ENCODE measurements around the gene TMEM54. TPM values are rescaled to one million over a fixed set of nuclear protein-coding genes. Genes with fewer than 3 reads are reported as not detected.

Gene TMEM54
- total RNA-seq, 1 donor from 2014 or later: 0.49 TPM

GRCh38 chr1:32887623-32888022, 13.6 kb downstream of the TMEM54 start:
- H3K27ac Mint-ChIP-seq (ENCODE audit: unreplicated experiment): peak overlapping the region; percentile 32
- H3K36me3 Mint-ChIP-seq (ENCODE audit: low read depth, unreplicated experiment): peaks cover 8% of the 10 kb centered on the region
- peaks cover 19% of the 10 kb centered on the region for H3K27me3 Mint-ChIP-seq (ENCODE audit: unreplicated experiment)
- peaks cover 7% of the 10 kb centered on the region for H3K4me1 Mint-ChIP-seq (ENCODE audit: unreplicated experiment)
- no peak for DNase-seq (ENCODE audit: low spot score)
- peak overlapping the region; percentile 4 for H3K4me3 Mint-ChIP-seq (ENCODE audit: unreplicated experiment)
- H3K9me3 Mint-ChIP-seq (ENCODE audit: unreplicated experiment): no peaks in the 10 kb centered on the region
- TF ChIP-seq CTCF (IDR thresholded peaks at IDR 0.05; ENCODE audit: unreplicated experiment): no peak

GRCh38 chr1:32886828-32887414, 14.3 kb downstream of the TMEM54 start:
- no peak overlapping the region for H3K27ac Mint-ChIP-seq (ENCODE audit: unreplicated experiment)
- peaks cover under 1% of the 10 kb centered on the region for H3K4me1 Mint-ChIP-seq (ENCODE audit: unreplicated experiment)
- no peak overlapping the region for H3K4me3 Mint-ChIP-seq (ENCODE audit: unreplicated experiment)
- peaks cover 2% of the 10 kb centered on the region for H3K36me3 Mint-ChIP-seq (ENCODE audit: low read depth, unreplicated experiment)
- H3K9me3 Mint-ChIP-seq (ENCODE audit: unreplicated experiment): no peaks in the 10 kb centered on the region
- DNase-seq (ENCODE audit: low spot score): no peak
- H3K27me3 Mint-ChIP-seq (ENCODE audit: unreplicated experiment): peaks cover 12% of the 10 kb centered on the region
- TF ChIP-seq CTCF (IDR thresholded peaks at IDR 0.05; ENCODE audit: unreplicated experiment): no peak

GRCh38 chr1:32886004-32886827, 15.0 kb downstream of the TMEM54 start, which contains the start of gene HPCA:
Gene HPCA, plus strand, starts transcription at chr1:32886491. Its CDS starts 2,408 bp downstream, at chr1:32888899.
- peak; percentile 65 for TF ChIP-seq CTCF (IDR thresholded peaks at IDR 0.05; ENCODE audit: unreplicated experiment)
- Mint-ChIP-seq H3K27ac (ENCODE audit: unreplicated experiment) (no peak within 1 kb of the TSS), H3K36me3 (ENCODE audit: low read depth, unreplicated experiment) (no peaks in the 10 kb centered on the region), H3K4me1 (ENCODE audit: unreplicated experiment) (no peaks in the 10 kb centered on the region), H3K4me3 (ENCODE audit: unreplicated experiment) (peak within 1 kb of the TSS; percentile 51), H3K27me3 (ENCODE audit: unreplicated experiment) (peaks cover 12% of the 10 kb centered on the region), H3K9me3 (ENCODE audit: unreplicated experiment) (no peaks in the 10 kb centered on the region)
- DNase-seq (ENCODE audit: low spot score): peak; percentile 93

- no peak overlapping the region for H3K4me3 Mint-ChIP-seq (ENCODE audit: unreplicated experiment)
- peaks cover 8% of the 10 kb centered on the region for H3K27me3 Mint-ChIP-seq (ENCODE audit: unreplicated experiment)
- no peak for TF ChIP-seq CTCF (IDR thresholded peaks at IDR 0.05; ENCODE audit: unreplicated experiment)
- H3K27ac Mint-ChIP-seq (ENCODE audit: unreplicated experiment): no peak overlapping the region
- no peak for DNase-seq (ENCODE audit: low spot score)
- no peaks in the 10 kb centered on the region for H3K9me3 Mint-ChIP-seq (ENCODE audit: unreplicated experiment)
- H3K36me3 Mint-ChIP-seq (ENCODE audit: low read depth, unreplicated experiment): no peaks in the 10 kb centered on the region
- no peaks in the 10 kb centered on the region for H3K4me1 Mint-ChIP-seq (ENCODE audit: unreplicated experiment)
Measured at GRCh38 chr1:32885676-32886003, 15.5 kb downstream of the TMEM54 start.

GRCh38 chr1:32884726-32885125, 16.5 kb downstream of the TMEM54 start:
- TF ChIP-seq CTCF (IDR thresholded peaks at IDR 0.05; ENCODE audit: unreplicated experiment): no peak
- H3K4me3 Mint-ChIP-seq (ENCODE audit: unreplicated experiment): no peak overlapping the region
- no peak overlapping the region for H3K27ac Mint-ChIP-seq (ENCODE audit: unreplicated experiment)
- H3K4me1 Mint-ChIP-seq (ENCODE audit: unreplicated experiment): no peaks in the 10 kb centered on the region
- H3K9me3 Mint-ChIP-seq (ENCODE audit: unreplicated experiment): no peaks in the 10 kb centered on the region
- DNase-seq (ENCODE audit: low spot score): no peak
- no peaks in the 10 kb centered on the region for H3K36me3 Mint-ChIP-seq (ENCODE audit: low read depth, unreplicated experiment)
- H3K27me3 Mint-ChIP-seq (ENCODE audit: unreplicated experiment): peaks cover 8% of the 10 kb centered on the region

All from endothelial cell (in vitro differentiated cells).